AG10803 (cell line): ENCODE results near the gene FMN2.
A peak's percentile ranks its signal among the peaks of the same experiment; 100 is the strongest.

Experiments used
- DNase-seq: peaks from one replicate; pipeline ENCODE4 v3.0.0; 2010; ENCODE audit warnings: low read depth
- H3K4me3 ChIP-seq: 2 replicates; pipeline ENCODE4 v1.5.1; 2011; ENCODE audit warnings: mild to moderate bottlenecking, low read length, control low read depth
- TF ChIP-seq, protein P1 (sequence below): conservative IDR thresholded peaks from 2 replicates; pipeline ENCODE4 v1.5.1; 2011; ENCODE audit warnings: mild to moderate bottlenecking, low read length, control low read depth, inconsistent platforms

Gene FMN2

GRCh38 chr1:240242601-240243144 is 151.0 kb downstream of the FMN2 start:
- DNase-seq: peak; percentile 88
- H3K4me3 ChIP-seq: no peak overlapping the region
- TF ChIP-seq, protein P1, sequence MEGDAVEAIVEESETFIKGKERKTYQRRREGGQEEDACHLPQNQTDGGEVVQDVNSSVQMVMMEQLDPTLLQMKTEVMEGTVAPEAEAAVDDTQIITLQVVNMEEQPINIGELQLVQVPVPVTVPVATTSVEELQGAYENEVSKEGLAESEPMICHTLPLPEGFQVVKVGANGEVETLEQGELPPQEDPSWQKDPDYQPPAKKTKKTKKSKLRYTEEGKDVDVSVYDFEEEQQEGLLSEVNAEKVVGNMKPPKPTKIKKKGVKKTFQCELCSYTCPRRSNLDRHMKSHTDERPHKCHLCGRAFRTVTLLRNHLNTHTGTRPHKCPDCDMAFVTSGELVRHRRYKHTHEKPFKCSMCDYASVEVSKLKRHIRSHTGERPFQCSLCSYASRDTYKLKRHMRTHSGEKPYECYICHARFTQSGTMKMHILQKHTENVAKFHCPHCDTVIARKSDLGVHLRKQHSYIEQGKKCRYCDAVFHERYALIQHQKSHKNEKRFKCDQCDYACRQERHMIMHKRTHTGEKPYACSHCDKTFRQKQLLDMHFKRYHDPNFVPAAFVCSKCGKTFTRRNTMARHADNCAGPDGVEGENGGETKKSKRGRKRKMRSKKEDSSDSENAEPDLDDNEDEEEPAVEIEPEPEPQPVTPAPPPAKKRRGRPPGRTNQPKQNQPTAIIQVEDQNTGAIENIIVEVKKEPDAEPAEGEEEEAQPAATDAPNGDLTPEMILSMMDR: no peak

DNA sequence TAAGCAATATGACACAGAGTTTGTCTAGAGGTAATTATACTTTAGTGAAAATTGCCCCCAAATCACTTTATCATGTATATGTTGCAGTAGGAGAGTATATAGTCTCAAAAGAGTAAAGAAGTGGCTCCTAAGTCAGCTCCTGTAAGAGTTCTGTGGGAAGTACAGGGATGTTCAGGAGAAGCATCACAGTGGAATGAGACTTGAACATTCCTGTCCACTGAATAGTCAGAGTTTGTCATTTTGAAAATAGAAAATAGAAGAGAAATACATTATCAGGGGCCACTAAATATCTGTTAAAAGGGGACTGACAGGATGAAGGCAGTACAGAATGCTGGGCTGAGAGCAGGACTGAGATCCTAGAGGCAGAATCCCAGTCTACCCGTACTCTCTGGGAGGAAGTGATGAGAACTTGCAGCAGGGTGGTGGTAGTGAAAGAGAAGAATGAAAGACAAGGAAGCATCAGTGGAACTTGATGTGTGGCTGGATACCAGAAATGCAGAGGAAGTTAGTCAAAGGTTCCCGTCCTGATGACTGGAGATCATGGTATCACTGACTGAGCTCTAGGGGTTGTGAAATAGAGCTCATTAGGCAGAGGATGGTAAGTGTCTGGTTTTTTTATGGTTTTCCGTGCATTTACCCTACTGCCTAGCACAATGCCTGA is 153.4 kb downstream of the FMN2 start:
- peak overlapping the region; percentile 20; the same call in 1 of the 2 replicates for H3K4me3 ChIP-seq
- TF ChIP-seq, protein P1: no peak
- peak; percentile 94 for DNase-seq

GRCh38 chr1:240245629-240246020 is 153.9 kb downstream of the FMN2 start:
- TF ChIP-seq, protein P1: no peak
- DNase-seq: peak; percentile 54
- H3K4me3 ChIP-seq: no peak overlapping the region

DNA sequence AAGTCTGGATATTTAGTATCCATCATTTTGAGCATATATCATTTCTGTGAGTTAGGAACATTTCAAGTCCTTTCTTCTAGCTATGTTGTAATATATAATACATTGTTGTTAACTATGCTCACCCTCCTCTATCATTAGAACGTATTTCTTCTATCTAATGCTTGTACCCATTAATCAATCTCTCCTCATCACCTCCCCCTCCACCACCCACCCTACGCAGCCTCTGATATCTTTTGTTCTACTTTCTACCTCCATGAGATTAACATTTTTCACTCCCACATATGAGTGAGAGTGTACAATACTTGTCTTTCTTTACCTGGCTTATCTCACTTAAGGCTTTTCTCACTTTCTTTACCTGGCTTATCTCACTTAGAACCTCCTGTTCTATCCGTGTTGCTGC is 156.2 kb downstream of the FMN2 start:
- DNase-seq: no peak
- TF ChIP-seq, protein P1: no peak
- no peak overlapping the region for H3K4me3 ChIP-seq

DNA sequence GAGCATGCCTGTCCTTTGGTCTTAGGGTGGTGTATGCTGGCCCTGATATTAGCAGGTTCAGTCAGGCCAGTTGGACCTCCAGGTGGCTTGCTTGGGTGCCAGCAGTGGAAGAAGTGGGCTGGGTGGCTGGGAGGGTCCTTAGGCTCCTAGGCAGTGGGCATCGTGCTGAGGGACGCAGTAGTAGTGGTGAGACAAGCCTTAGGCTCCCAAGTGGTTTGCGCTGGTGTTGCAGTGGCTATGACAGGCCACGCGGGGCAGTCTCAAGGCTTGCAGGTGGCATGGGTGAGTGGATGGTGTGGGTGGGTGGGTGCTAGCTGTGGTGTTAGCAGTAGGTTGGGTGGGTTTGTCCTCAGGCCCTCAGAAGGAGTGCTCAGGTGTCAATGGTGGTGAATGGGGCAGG is 162.3 kb downstream of the FMN2 start:
- TF ChIP-seq, protein P1: no peak
- no peak overlapping the region for H3K4me3 ChIP-seq
- no peak for DNase-seq

- H3K4me3 ChIP-seq: no peak overlapping the region
- TF ChIP-seq, protein P1: no peak
These were observed 163.2 kb downstream of the FMN2 start for GRCh38 chr1:240254778-240255291.

DNA sequence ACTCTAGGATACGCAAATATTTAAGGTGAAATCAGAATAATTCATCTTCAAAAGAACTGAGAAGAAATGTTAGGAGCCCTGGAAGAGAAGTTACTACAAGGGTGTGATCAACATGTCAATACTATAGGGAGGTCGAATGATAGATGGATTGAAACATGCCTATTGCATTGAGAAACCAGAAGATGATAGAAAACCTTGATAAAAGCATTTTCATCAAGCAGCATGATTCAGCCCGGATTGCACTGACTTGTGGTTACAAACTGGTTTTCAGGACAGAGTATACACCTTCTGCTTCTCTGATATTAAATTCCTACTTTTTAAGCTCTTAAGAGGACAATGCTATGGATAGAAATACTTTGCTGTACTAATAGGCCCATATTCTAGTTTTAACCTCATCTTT is 164.2 kb downstream of the FMN2 start:
- DNase-seq: no peak
- TF ChIP-seq, protein P1: no peak
- H3K4me3 ChIP-seq: no peak overlapping the region

More at GRCh38 chr1:240254778-240255291, 163.2 kb downstream of the FMN2 start:
- DNase-seq: no peak
